HG03342 (cell line): ENCODE data around the gene ACSL6.

Source experiments
- ATAC-seq: cut with Tn5 transposase; IDR thresholded peaks from one replicate; pipeline ENCODE4 v1.9.1; 2021; ENCODE audit warnings: mild to moderate bottlenecking, moderate library complexity; ENCODE audit not compliant: unreplicated experiment

The ACSL6 gene

GRCh38 chr5:131984956-131985665, 26.3 kb downstream of the ACSL6 start:
- no peak for ATAC-seq

DNA sequence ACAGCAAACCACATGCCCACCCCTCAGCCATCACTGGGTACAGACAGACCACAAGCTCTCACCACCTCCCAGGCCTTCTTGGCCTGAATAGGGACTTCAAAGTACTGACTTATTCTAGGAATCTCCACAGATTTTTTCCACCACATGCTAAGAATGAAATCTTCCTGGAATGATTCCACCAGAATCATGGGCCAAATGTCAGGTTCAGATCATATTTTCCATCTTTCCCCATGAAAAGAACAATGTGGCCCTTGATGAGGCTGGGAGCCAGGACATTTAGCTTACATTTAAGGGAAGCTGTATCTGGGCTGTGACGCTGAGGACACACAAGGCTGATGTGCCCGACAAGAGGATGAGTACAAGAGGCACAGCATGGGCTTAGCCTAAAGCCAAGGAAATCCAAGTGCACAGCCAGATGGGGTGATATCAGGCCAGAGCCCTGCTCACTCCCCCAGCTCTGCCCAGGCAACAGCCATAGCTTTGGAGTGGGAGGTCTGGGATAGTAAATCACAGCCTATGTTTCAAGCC, 28.1 kb downstream of the ACSL6 start:
- ATAC-seq: no peak

GRCh38 chr5:131981516-131981915, 29.9 kb downstream of the ACSL6 start:
- no peak for ATAC-seq

- no peak for ATAC-seq
Observed at GRCh38 chr5:131980696-131981095, 30.8 kb downstream of the ACSL6 start.

DNA sequence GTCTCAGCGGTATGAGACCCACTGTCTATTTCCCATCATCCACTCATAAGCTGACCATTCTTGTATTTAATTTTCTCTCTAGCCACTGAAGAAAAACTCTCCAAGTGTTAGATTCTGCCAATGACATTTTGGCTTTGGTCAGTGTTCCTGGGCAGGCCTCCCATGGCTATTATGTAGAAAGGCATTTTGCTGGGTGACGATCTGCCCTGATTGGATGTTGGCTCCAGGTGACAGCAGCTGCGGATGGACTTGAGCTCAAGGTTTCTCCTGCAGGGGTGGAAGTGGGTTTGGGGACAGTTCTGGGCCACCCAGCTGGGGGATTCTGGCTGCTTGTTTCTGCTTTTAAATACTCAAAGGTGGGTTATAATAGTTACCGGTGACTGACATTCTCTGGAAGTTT, 31.6 kb downstream of the ACSL6 start:
- no peak for ATAC-seq

DNA sequence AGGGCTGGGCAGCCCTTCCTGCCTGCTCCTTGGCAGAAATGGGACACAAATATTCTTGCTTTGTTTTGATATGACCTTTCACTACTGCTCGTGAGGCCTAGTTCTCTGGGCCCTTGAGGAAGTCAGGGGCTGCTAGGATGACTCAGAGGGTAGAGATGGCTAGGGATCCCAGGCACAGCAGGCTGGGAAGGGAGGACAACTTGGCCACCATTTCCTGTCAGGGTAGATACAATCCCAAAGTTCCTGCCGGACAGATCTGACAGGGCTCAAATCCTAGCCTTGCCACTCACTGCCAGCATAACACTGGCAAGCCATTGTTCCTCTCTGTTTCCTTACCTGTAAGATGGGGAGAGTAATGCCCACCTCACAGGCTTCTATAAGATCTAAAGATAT, 34.2 kb downstream of the ACSL6 start:
- no peak for ATAC-seq

GRCh38 chr5:131976414-131977211, 34.8 kb downstream of the ACSL6 start:
- no peak for ATAC-seq

DNA sequence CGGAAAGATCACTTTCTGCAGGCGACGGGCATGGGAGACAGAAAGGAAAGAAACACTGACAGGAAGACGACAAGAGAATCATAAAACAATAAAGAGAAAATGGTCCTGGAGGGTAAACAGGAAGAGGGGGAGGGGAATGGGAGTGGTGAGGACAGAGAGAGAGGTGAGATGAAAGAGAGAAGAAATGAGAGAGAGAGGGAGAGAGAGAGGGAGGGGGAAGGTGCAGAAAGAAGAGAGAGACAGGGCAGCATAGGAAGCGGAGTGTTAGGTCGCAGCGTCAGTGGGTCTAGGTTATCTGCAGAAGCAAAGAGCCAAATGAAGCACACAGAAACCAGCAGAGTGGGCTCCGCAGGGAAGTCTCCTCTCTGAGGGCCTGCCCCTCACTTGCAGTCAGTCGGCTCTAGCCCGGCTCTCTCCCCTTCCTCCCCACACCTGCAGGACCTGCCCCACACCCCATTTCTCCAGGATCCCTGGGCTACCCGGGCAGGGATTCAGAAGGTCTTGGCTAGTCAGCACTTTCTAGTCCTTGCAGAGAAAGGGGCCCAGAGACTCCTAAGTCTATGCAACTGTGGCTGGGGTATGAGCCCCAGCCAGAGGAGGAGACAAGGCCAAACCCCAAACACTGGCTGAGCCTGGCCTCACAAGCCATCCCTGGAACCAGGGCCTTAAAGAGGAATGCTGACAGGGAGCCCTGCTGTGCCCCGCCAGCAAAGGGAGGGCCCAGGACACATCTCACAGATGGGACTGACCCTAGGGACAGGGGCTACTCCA, 36.3 kb downstream of the ACSL6 start:
- no peak for ATAC-seq

DNA sequence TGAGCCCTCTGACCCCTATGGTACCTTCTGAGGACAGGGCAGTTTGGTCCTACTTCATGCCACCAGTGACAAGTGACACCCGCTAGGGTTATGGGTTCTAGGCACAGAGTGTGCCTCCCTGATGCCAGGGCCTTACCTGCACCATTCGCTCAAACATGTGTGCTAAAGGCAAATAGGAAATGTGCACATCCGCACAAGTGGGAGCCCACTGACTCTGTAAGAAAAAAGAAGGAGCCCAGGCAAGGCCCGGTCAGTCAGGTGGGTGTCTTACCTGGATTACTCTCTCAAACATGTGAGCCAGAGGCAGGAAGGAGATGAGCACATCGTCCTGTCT, 36.9 kb downstream of the ACSL6 start:
- ATAC-seq: no peak

GRCh38 chr5:131974016-131974415, 37.4 kb downstream of the ACSL6 start:
- no peak for ATAC-seq

- ATAC-seq: no peak
Observed at GRCh38 chr5:131973089-131973712, 38.3 kb downstream of the ACSL6 start.

DNA sequence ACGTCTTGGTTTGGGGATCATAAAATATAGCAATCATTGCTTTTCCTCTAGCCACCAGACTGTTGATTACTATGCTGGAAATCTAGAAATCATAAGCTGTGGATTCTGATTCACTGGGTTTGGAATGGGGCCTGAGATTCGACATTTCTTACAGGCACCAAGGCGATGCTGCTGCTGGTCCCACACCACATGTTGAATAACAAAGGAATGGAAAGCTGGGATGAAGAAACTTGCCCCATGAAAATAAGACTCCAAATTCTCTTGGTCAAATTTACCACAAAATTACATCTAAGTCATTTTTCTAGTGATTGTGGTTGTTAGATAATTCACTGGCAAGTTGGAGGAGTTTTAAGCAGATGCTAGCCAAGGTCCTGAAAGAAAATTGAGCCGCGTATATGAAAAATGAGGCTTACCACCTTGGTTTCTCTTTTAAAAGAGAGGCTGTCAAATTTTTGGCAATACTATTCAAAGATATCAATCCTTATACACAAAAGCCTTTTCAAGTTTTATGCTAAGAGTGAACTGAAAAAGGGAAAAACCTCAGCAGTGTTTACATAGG, 43.0 kb downstream of the ACSL6 start:
- no peak for ATAC-seq

DNA sequence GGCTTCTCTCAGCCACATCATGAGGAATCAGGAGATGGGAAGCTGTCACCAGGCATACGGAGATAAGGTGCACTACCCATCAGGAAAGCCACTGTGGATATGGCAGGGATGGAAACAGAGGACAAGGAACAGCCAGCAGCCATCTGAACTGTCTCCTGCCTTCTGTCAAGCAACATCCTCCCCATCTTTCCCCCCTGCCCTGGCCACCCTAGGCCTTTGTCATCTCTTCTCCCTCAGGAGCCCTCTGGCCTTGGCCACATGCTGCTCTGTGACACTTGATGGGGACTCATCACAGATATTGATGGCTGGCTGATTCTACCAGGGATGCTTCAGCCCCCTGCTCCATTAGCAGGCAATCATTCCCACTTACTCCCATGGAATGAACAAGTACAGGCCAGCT, 44.9 kb downstream of the ACSL6 start:
- no peak for ATAC-seq

DNA sequence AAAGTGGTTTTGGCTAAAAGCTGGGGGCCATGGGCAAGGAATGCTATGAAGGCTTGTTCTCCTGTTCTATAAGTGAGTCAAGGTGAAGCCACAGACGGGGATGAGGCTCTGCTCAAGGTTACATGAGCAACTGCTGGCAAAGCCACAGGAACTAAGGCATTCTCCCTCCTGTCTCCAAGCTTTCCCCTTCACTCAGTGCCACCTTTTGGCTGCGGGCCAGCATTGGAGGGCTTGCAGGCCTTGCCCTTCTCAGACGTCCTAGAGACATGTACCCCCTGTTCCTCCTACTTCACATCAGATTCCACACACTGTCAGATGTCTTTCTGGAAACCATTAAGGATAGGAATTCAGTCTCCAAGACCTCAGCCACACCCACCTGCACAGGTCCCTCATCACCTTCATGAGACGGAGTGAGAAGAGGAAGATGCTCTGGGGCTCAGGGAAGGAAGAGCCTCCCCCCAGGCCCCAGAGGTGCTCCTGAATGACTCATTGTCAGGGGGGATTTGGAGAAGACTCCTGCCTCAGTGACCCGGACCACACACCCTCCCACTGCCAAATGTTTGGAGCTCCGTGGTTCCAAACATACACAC, 45.5 kb downstream of the ACSL6 start:
- ATAC-seq: no peak

DNA sequence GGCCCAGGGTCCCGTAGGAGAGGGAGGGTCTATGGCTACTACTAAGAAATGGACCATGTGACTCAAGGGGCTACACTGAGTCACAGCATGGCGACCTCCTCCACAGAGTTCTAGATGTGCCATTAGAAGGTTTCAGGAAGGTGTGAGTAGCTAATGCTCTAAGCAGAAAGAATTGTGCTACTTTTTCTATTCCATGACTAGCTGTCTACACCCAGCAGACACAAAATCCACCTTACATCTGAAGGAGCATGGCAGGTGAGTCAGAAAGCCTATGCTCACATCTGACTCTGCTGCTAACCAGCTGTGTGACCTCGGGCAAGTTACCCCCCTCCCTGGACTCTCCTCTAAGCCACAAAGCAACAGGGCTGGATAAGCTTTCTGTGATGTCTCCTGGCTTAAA, 51.6 kb downstream of the ACSL6 start:
- no peak for ATAC-seq

GRCh38 chr5:131959136-131959535, 52.3 kb downstream of the ACSL6 start:
- no peak for ATAC-seq

GRCh38 chr5:131957721-131958441, 53.6 kb downstream of the ACSL6 start:
- no peak for ATAC-seq

DNA sequence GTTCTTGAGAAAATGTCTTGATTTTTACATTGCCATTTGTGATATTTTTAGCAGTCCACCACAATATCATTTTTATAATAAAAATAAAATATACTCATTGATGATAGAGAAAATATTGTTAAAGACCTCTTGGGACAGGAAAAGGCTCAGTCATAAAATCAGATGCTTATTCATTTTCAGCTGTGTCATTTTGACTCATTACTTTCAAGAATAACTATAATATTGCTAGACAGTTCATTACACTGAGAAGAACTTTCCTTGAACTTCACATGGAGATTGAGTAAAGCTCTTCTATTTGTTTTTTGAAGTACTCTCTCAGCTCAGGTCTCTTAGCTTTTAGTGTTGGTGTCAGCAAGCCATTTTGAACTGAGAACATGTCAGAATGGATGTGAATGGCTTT, 57.5 kb downstream of the ACSL6 start:
- ATAC-seq: no peak

DNA sequence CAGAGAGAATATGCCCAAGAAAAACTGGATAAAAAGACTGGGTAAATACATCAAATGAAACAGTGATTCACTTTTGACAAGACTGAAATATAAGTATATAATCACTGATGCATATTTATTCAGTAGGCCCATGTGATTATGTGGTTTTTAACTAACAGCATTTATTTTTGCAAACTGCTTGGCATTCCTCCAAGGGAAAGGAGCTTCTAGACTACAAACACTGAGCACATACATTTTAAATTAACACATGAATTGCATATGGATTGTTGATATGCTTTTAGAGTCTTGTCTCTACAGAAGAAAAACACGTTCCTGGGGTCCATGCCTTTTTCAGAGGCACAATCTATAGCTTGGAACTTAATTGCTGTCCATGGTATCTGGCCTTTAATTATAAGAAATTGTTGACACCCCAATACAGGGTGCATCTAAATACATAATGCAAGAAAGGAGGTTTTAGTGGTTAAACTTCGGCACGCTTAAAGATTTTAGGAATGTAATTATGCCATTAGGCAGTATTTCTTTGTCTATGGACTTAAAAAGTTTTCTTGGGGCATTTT, 59.1 kb downstream of the ACSL6 start:
- no peak for ATAC-seq

- no peak for ATAC-seq
Observed at GRCh38 chr5:131950706-131951105, 60.8 kb downstream of the ACSL6 start.
